Measurements from ENCODE around the gene EXD3. TPM values are rescaled to one million over a fixed set of nuclear protein-coding genes. Genes with fewer than 3 reads are reported as not detected.
"Not testable (repeated sequence)": the region's sequence is repeated elsewhere in the genome, so short reads cannot be mapped to it uniquely, and the experiment has no call there.

The EXD3 gene
- polyA plus RNA-seq, 1 donor, result 16.6 TPM

DNA sequence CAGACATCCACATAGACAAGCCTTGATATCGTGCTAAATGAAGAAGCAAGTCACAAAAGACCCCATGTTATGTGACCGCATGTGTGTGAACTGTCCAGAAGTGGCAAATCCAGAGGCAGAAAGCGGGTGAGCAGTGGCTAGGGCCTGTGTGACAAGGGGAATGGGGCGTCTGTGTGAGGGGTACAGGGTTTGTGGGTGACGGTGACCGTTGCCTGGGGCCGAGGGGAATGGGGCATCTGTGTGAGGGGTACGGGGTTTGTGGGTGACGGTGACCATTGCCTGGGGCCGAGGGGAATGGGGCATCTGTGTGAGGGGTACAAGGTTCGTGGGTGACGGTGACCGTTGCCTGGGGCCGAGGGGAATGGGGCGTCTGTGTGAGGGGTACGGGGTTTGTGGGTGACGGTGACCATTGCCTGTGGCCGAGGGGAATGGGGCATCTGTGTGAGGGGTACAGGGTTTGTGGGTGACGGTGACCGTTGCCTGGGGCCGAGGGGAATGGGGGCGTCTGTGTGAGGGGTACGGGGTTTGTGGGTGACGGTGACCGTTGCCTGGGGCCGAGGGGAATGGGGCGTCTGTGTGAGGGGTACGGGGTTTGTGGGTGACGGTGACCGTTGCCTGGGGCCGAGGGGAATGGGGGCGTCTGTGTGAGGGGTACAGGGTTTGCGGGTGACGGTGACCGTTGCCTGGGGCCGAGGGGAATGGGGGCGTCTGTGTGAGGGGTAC, 44.1 kb downstream of the EXD3 start:
- not testable (repeated sequence) for DNase-seq

DNA sequence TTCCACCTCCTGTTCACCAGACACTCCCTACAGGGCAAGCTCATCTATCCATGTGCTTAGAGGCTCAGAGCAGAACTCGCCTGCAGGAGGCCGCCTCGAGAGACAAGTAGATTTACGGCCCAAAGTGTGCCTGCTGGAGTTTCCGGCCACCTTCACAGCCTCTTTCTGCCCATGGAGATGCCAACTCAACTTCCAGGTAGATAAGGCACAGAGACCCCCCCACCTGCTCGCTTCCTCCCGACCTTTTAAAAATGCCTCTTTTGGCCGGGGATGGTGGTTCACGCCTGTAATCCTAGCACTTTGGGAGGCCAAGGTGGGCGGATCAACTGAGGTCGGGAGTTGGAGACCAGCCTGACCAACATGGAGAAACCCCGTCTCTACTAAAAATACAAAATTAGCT, 46.6 kb downstream of the EXD3 start:
- DNase-seq, result no peak

DNA sequence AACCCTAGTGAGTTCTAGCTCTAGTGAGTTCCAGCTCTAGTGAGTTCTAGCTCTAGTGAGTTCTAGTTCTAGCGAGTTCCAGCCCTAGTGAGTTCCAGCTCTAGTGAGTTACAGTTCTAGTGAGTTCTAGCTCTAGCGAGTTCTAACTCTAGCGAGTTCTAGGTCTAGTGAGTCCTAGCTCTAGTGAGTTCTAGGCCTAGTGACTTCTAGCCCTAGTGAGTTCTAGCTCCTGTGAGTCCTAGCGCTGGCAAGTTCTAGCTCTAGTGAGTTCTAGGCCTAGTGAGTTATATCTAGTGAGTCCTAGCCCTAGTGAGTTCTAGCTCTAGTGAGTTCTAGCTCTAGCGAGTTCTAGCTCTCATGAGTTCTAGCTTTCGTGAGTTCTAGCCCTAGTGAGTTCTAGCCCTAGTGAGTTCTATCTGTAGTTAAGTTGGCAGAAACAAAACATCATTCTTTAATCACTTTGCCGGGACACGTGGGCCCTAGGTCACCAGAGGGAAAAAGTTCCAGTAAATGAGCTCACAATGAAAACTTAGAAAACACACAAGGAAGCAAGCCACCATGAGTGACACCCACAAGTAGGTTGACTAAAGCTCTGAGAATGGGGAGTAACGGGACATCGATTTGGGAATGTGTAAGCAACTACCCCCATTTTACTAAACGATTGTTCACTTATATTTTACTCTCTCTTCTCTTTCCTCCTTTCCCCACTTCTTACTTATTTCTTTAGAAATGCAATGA, 47.5 kb downstream of the EXD3 start:
- DNase-seq, result no peak

- no peak for DNase-seq
These were observed 48.7 kb downstream of the EXD3 start for GRCh38 chr9:137374131-137374845.

GRCh38 chr9:137373611-137373980, 49.4 kb downstream of the EXD3 start:
- no peak for DNase-seq

GRCh38 chr9:137372693-137373610, 50.0 kb downstream of the EXD3 start:
- no peak for DNase-seq

GRCh38 chr9:137371946-137372651, 50.9 kb downstream of the EXD3 start:
- no peak for DNase-seq

GRCh38 chr9:137371521-137371941, 51.4 kb downstream of the EXD3 start:
- no peak for DNase-seq

- DNase-seq, result no peak
These were observed 52.0 kb downstream of the EXD3 start for GRCh38 chr9:137370865-137371520.

- no peak for DNase-seq
These were observed 52.8 kb downstream of the EXD3 start for GRCh38 chr9:137369911-137370764.

- DNase-seq, result no peak
These were observed 53.7 kb downstream of the EXD3 start for GRCh38 chr9:137369061-137369787.

- peak; percentile 66 for DNase-seq
These were observed 54.4 kb downstream of the EXD3 start for GRCh38 chr9:137368431-137369035.

DNA sequence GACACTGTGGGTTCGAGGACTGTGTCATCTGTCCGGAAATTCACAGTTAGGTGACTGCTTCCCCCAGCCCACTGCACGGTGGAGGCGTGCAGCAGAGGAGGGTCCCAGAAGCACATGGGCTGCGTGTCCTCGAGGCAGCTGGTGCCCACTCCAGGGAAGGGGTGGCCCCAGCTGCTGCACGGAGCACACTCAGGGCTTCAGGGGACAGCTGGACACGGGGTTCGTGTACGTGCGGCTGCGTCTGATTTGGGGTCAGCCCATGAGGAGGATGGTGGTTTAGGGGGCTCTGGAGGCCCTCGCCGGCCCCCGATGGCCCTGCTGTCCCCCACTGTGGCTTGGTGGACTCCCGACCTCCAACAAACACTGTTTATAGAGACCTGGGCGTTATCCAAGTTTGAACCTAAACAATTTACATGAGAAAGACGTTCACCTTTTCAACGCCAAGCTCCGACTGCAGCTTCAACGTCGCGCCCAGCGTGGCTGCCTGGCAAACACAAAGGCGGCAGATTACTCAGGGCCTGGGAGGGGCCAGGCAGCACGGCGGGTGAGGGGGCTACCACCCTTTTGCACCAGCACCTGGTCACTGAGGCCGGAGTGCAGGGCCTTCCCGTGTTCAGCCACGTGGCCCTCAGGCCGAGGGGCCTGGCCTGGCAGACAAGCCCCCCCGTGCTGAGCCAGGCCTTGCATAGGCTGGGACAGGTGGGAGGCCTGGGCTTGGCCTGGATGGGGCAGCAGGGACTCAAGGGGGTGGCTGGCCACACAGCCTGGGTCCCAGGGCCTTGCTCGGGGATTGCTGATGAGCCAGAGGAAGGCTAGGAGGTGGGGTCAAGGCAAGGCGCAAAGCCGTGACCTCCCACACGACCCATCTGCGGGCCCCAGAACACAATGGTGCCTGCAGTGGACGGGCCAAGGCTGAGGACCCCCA, 55.2 kb downstream of the EXD3 start:
- DNase-seq, result no peak

GRCh38 chr9:137366891-137367381, 56.0 kb downstream of the EXD3 start:
- no peak for DNase-seq

DNA sequence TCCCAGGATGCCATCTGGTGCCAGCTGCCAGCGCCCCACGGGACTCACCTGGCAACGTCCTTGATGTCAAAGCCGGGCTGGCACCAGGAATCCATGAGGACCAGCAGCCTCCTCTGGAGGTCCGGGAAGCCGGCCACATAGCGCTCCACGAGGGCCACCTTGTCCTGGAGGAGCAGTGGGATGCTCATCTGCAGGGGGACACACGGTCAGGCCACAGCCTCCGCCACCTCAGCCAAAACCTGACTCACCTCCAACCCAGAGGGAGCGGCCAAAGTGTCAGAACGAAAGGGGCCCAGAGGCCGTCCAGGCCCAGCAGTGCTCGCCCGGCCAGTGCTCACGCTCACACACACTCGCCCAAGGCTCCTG, 56.5 kb downstream of the EXD3 start:
- DNase-seq, result no peak

DNA sequence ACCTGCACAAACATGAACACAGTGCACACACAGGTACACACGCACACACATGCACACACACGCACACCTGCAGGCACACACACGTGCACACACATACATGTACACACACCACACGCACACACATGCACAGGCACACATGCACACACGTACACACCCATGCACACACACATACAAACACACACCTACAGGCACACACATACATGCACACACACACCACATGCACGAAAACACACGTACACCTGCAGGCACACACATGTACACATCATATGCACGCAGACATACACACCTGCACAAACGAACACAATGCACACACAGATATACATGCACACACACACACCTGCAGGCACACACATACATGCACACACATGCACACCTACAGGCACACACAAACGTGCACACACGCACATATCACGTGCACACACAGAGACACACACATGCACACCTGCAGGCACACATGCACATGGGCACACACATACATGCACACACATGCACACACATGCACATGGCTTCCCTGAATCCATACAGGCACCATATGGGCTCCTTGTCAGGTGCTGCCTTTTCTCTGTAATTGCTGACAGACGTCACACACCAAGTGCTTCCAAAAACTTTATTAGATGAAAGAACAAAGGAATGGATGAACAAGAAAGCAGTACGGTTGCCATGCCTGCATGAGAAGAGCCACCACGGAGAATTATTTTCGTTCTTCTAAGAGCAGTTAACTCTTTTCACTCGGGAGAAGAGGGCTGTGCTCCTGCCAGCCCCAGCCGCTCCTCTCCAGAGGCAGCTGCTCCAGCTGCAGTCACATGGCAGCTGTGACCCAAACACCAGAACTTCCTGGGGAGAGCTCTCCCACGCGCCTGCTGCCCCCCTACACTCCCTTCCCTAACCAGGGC, 57.2 kb downstream of the EXD3 start:
- DNase-seq, result no peak

GRCh38 chr9:137365056-137365455, 57.9 kb downstream of the EXD3 start:
- no peak for DNase-seq
